GM12878 (cell line): ENCODE measurements around the gene INHBB. TPM values are rescaled to one million over a fixed set of nuclear protein-coding genes. Genes with fewer than 3 reads are reported as not detected.

Experiments used
- ATAC-seq: fragments of 200-7000 bp; cut with Tn5 transposase; 3 replicates; pipeline ENCODE4 v1.9.1; 2020; ENCODE audit warnings: mild to moderate bottlenecking, moderate library complexity
- BruUV-seq: library from RNA; stranded (reverse); fragments of 400-500 nt; replicated peaks from 2 replicates; lab custom pipeline; 2021; lab: Mats Ljungman, UMichigan
- CTCF ChIA-PET: fragments of 300-600 bp; sonication (Branson Sonifier 250); formaldehyde crosslinking; extraction: SDS; loops from one replicate; lab custom pipeline; 2021; ENCODE audit warnings: inconsistent platforms; lab: Yijun Ruan, JAX
- POLR2A ChIA-PET: fragments of 350-600 bp; formaldehyde crosslinking; extraction: SDS; loops from one replicate; lab custom pipeline; 2021; ENCODE audit warnings: inconsistent platforms; lab: Charles Lee
- RAD21 ChIA-PET: fragments of 300-600 bp; sonication (Branson Sonifier 250); formaldehyde crosslinking; loops from one replicate; lab custom pipeline; 2023; ENCODE audit warnings: antibody characterized with exemption; ENCODE audit not compliant: unreplicated experiment; lab: Charles Lee
- SMC1A ChIA-PET: fragments of 300-600 bp; sonication (Branson Sonifier 250); formaldehyde crosslinking; loops from one replicate; lab custom pipeline; 2023; ENCODE audit not compliant: unreplicated experiment, uncharacterized antibody; lab: Charles Lee
- DNase-seq: peaks from one replicate; pipeline ENCODE4 v3.0.0-alpha.2; 2011; ENCODE audit warnings: low read depth, low spot score
- FAIRE-seq: peaks from 3 replicates; lab custom pipeline; 2011; peaks lifted over from hg19 to GRCh38; lab: Jason Lieb, UNC
- H2AFZ ChIP-seq: 2 replicates; pipeline ENCODE4 v1.6.0; 2011; ENCODE audit warnings: low read depth, low read length, control low read depth; ENCODE audit not compliant: control insufficient read depth
- H3K27ac ChIP-seq: 2 replicates; pipeline ENCODE4 v1.5.1; 2011; ENCODE audit warnings: control low read depth; ENCODE audit not compliant: control insufficient read depth, insufficient read depth
- H3K27me3 ChIP-seq, 2 experiments: replicated peaks in 1 of 2; 2 replicates each; pipeline versions ENCODE4 v1.6.0 to v1.6.1; 2011; ENCODE audit warnings: low read length in 1 of 2; ENCODE audit not compliant: control insufficient read depth in 2 of 2, insufficient read depth in 2 of 2
- H3K36me3 ChIP-seq, 2 experiments: 2 replicates each; pipeline ENCODE4 v1.5.1; 2011; ENCODE audit warnings: low read length in 1 of 2; ENCODE audit not compliant: control insufficient read depth in 2 of 2, insufficient read depth in 2 of 2
- H3K4me1 ChIP-seq: 2 replicates; pipeline ENCODE4 v1.6.1; 2011; ENCODE audit warnings: mild to moderate bottlenecking, low read length, moderate library complexity, mixed read lengths; ENCODE audit not compliant: control insufficient read depth, insufficient read depth
- H3K4me2 ChIP-seq: 2 replicates; pipeline ENCODE4 v1.6.0; 2011; ENCODE audit warnings: control low read depth; ENCODE audit not compliant: control insufficient read depth, insufficient read depth
- H3K4me3 ChIP-seq: fragments of 200-600 bp; sonication (generic); 2 replicates; pipeline ENCODE4 v1.5.1; 2016
- H3K79me2 ChIP-seq: 2 replicates; pipeline ENCODE4 v1.6.0; 2011; ENCODE audit warnings: low read length; ENCODE audit not compliant: control insufficient read depth, insufficient read depth
- H3K9ac ChIP-seq: 2 replicates; pipeline ENCODE4 v1.8.0; 2011; ENCODE audit warnings: low read length, control low read depth, mixed read lengths; ENCODE audit not compliant: control insufficient read depth, insufficient read depth
- H3K9me3 ChIP-seq: replicated peaks from 3 replicates; pipeline ENCODE4 v1.5.1; 2011; ENCODE audit warnings: mild to moderate bottlenecking, low read length; ENCODE audit not compliant: control insufficient read depth, insufficient read depth
- H4K20me1 ChIP-seq: 2 replicates; pipeline ENCODE4 v1.6.0; 2011; ENCODE audit not compliant: control insufficient read depth, insufficient read depth
- ATF7 ChIP-seq: fragments of 450-650 bp; IDR thresholded peaks from 2 replicates; pipeline ENCODE4 v1.6.1; 2016; ENCODE audit warnings: low read depth, mild to moderate bottlenecking
- BACH1 ChIP-seq: fragments of 450-650 bp; IDR thresholded peaks from 2 replicates; pipeline ENCODE4 v1.6.1; 2017; ENCODE audit warnings: mild to moderate bottlenecking, borderline replicate concordance
- CHD4 ChIP-seq: fragments of 200-600 bp; sonication (generic); IDR thresholded peaks from 2 replicates; pipeline ENCODE4 v1.6.1; 2016; ENCODE audit warnings: mild to moderate bottlenecking
- GATAD2B ChIP-seq: fragments of 450-650 bp; conservative IDR thresholded peaks from 2 replicates; pipeline ENCODE4 v1.6.1; 2017; ENCODE audit warnings: low read depth, mild to moderate bottlenecking, moderate library complexity
- HDAC6 ChIP-seq: fragments of 200-600 bp; sonication (generic); IDR thresholded peaks from one replicate; pipeline ENCODE4 v1.8.0; 2017; ENCODE audit warnings: antibody characterized with exemption; ENCODE audit not compliant: unreplicated experiment
- IKZF1 ChIP-seq: fragments of 450-650 bp; conservative IDR thresholded peaks from 2 replicates; pipeline ENCODE4 v1.6.1; 2017; ENCODE audit warnings: antibody characterized with exemption, mild to moderate bottlenecking
- JUND ChIP-seq: IDR thresholded peaks from 2 replicates; pipeline ENCODE4 v1.6.1; 2012; ENCODE audit warnings: low read depth, mild to moderate bottlenecking, low read length, improper control_type of control experiment, moderate library complexity
- KAT2A ChIP-seq: conservative IDR thresholded peaks from 2 replicates; pipeline ENCODE4 v1.6.1; 2011; ENCODE audit warnings: low read depth, low read length; ENCODE audit not compliant: control insufficient read depth
- MTA2 ChIP-seq: fragments of 450-650 bp; IDR thresholded peaks from 2 replicates; pipeline ENCODE4 v1.6.1; 2016; ENCODE audit warnings: low read depth, mild to moderate bottlenecking, moderate library complexity
- MYB ChIP-seq: fragments of 150-350 bp; IDR thresholded peaks from 2 replicates; pipeline ENCODE4 v1.6.1; 2014; ENCODE audit warnings: mild to moderate bottlenecking, low read depth, low read length, borderline replicate concordance
- NR2C1 ChIP-seq: fragments of 450-650 bp; IDR thresholded peaks from 2 replicates; pipeline ENCODE4 v1.6.1; 2017; ENCODE audit warnings: antibody characterized with exemption, mild to moderate bottlenecking, moderate library complexity
- NR2C2 ChIP-seq: IDR thresholded peaks from 2 replicates; pipeline ENCODE4 v1.6.1; 2011; ENCODE audit warnings: borderline replicate concordance, low read depth; ENCODE audit not compliant: control insufficient read depth, insufficient read length
- NR2F1 ChIP-seq: fragments of 450-650 bp; conservative IDR thresholded peaks from 2 replicates; pipeline ENCODE4 v1.6.1; 2017; ENCODE audit warnings: mild to moderate bottlenecking
- PAX5 ChIP-seq: IDR thresholded peaks from 2 replicates; pipeline ENCODE4 v1.6.1; 2011; ENCODE audit warnings: low read depth, low read length, borderline replicate concordance
- RCOR1 ChIP-seq: conservative IDR thresholded peaks from 2 replicates; pipeline ENCODE4 v1.6.1; 2012; ENCODE audit warnings: low read depth, low read length, improper control_type of control experiment
- RELA ChIP-seq: fragments of 450-650 bp; IDR thresholded peaks from 2 replicates; pipeline ENCODE4 v1.8.0; 2014; ENCODE audit warnings: borderline replicate concordance; ENCODE audit not compliant: partially characterized antibody
- ZBED1 ChIP-seq: IDR thresholded peaks from 2 replicates; pipeline ENCODE4 v1.6.1; 2016; ENCODE audit warnings: borderline replicate concordance
- WGBS: methylation state at CpG from one replicate; pipeline ENCODE4 v1.1.6; 2016; ENCODE audit warnings: low lambda C conversion rate; ENCODE audit not compliant: insufficient replicate concordance, insufficient coverage; ENCODE audit errors: missing lambda C conversion rate; 5-methylcytosine and 5-hydroxymethylcytosine counted together
- in situ Hi-C: fragments of 300-500 bp; cut with MboI; formaldehyde crosslinking; loops from 9 replicates; pipeline ENCODE4 v1.14.3; 2018; ENCODE audit warnings: mixed read lengths
- intact Hi-C: fragments of 100-400 bp; cut with micrococcal nuclease; formaldehyde crosslinking; loops from one replicate; pipeline ENCODE4 v1.14.2; 2022; ENCODE audit not compliant: unreplicated experiment
- polyA plus RNA-seq, 11 experiments: library from polyadenylated mRNA; depleted of rRNA in 4 of 11; unstranded in 6 of 11; stranded (reverse) in 5 of 11; fragments of >200 nt; fragmentation: Nextera tagmentation in 4 of 11; fragmentation: Illumina TruSeq in 1 of 11; extraction: Ambion mirVana in 4 of 11; extraction: Trizol in 1 of 11; gene quantifications; 1 replicate in 1 of 11; 2 replicates in 10 of 11; pipeline versions ENCODE4 v1.2.1 to v1.2.3, GENCODE V29; 2011 to 2016; ENCODE audit warnings: inconsistent platforms in 2 of 11, missing spikeins in 2 of 11, low read depth in 1 of 11
- total RNA-seq, 4 experiments: library from RNA; depleted of rRNA in 3 of 4; stranded (reverse); fragments of >200 nt in 3 of 4; fragmentation: Illumina TruSeq in 1 of 4; extraction: Trizol in 1 of 4; gene quantifications; 2 replicates each; pipeline versions ENCODE4 v1.2.1 to v1.2.3, GENCODE V29; 2013 to 2021
- TF ChIP-seq, protein P1 (sequence below): IDR thresholded peaks from 2 replicates; pipeline ENCODE4 v1.6.1; 2011; ENCODE audit warnings: low read depth, mild to moderate bottlenecking, low read length, moderate library complexity, borderline replicate concordance; ENCODE audit errors: extremely low read depth
- TF ChIP-seq, protein P2 (sequence below): fragments of 450-650 bp; IDR thresholded peaks from 2 replicates; pipeline ENCODE4 v1.6.1; 2017; ENCODE audit warnings: mild to moderate bottlenecking
- TF ChIP-seq, protein P3 (sequence below): fragments of 450-650 bp; IDR thresholded peaks from 2 replicates; pipeline ENCODE4 v1.6.1; 2018; ENCODE audit warnings: mild to moderate bottlenecking, low read depth, moderate library complexity; ENCODE audit not compliant: partially characterized antibody

The INHBB gene
- total and polyA plus RNA-seq, 10 of the 15 experiments (the other 5 are each of a cell fraction or from before 2014, with no cell fraction given): 0.05 TPM; not detected in 9

DNA sequence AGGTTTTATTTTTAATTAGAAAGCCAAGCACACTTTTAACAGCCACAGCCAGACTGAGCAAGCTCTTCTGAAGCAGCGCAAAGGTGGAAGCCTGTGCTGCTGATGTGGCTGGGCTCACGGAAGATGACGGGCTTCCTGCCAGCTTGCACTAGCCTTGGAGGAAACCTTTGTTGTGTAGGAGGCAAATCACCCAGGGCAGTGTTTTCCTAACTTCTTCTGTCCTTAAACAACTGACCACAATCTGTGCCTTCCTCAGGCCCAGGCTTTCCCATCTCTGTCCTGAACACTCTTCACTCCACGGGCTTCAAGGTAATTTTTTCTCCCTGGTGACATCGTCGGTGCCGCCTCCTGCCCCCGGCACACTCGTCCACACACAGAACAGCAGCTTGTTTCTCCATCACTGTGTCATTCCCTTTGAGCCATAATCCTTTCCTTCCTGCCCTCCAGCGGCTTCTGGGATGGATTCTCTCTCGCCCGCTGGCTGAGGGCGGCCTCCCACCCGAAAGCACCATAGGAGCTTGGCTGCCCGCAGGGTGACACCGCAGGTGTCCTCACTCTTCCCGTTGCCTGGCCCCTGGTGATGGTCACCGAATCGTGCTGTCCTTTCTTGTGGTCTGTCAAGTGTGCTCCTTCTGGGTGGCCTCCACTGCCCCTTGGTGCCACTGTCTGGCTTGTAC, 31.1 kb upstream of the INHBB start:
- WGBS: 75% methylated on average over 19 of the region's 19 CpGs
- Histone ChIP-seq H4K20me1 (no peaks in the 10 kb centered on the region), H3K4me1 (peaks cover 10% of the 10 kb centered on the region), H3K9me3 (no peaks in the 10 kb centered on the region), H3K36me3 (no peaks in the 10 kb centered on the region)
- in situ Hi-C loops: loop anchor here (10.0 kb wide), 1 partner anchor 200 kb away; no protein-coding TSS in a partner anchor
- no peak for FAIRE-seq
- no peak for DNase-seq
- POLR2A ChIA-PET: interaction anchor here (0.8 kb wide), 1 partner anchor 11 kb away, joined by 8 read pairs; no protein-coding TSS in a partner anchor
- TF ChIP-seq ATF7: no peak
- TF ChIP-seq RELA: no peak
- no peak for TF ChIP-seq MYB
- no peak for TF ChIP-seq NR2C2
- TF ChIP-seq ZBED1: no peak
- TF ChIP-seq, protein P1, sequence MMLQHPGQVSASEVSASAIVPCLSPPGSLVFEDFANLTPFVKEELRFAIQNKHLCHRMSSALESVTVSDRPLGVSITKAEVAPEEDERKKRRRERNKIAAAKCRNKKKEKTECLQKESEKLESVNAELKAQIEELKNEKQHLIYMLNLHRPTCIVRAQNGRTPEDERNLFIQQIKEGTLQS: no peak
- no peak for TF ChIP-seq GATAD2B
- TF ChIP-seq, protein P2, sequence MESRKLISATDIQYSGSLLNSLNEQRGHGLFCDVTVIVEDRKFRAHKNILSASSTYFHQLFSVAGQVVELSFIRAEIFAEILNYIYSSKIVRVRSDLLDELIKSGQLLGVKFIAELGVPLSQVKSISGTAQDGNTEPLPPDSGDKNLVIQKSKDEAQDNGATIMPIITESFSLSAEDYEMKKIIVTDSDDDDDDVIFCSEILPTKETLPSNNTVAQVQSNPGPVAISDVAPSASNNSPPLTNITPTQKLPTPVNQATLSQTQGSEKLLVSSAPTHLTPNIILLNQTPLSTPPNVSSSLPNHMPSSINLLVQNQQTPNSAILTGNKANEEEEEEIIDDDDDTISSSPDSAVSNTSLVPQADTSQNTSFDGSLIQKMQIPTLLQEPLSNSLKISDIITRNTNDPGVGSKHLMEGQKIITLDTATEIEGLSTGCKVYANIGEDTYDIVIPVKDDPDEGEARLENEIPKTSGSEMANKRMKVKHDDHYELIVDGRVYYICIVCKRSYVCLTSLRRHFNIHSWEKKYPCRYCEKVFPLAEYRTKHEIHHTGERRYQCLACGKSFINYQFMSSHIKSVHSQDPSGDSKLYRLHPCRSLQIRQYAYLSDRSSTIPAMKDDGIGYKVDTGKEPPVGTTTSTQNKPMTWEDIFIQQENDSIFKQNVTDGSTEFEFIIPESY: no peak
- TF ChIP-seq RCOR1: no peak
- TF ChIP-seq CHD4: no peak
- TF ChIP-seq NR2C1: no peak
- TF ChIP-seq HDAC6: no peak
- no peak for TF ChIP-seq NR2F1
- TF ChIP-seq, protein P3, sequence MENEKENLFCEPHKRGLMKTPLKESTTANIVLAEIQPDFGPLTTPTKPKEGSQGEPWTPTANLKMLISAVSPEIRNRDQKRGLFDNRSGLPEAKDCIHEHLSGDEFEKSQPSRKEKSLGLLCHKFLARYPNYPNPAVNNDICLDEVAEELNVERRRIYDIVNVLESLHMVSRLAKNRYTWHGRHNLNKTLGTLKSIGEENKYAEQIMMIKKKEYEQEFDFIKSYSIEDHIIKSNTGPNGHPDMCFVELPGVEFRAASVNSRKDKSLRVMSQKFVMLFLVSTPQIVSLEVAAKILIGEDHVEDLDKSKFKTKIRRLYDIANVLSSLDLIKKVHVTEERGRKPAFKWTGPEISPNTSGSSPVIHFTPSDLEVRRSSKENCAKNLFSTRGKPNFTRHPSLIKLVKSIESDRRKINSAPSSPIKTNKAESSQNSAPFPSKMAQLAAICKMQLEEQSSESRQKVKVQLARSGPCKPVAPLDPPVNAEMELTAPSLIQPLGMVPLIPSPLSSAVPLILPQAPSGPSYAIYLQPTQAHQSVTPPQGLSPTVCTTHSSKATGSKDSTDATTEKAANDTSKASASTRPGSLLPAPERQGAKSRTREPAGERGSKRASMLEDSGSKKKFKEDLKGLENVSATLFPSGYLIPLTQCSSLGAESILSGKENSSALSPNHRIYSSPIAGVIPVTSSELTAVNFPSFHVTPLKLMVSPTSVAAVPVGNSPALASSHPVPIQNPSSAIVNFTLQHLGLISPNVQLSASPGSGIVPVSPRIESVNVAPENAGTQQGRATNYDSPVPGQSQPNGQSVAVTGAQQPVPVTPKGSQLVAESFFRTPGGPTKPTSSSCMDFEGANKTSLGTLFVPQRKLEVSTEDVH: no peak
- TF ChIP-seq JUND: no peak
- no peak for TF ChIP-seq IKZF1
- TF ChIP-seq MTA2: no peak
- no peak for TF ChIP-seq BACH1
- no peak for TF ChIP-seq PAX5
- TF ChIP-seq KAT2A: no peak
- TF ChIP-seq, all 136 proteins: peak for 0
- no peak overlapping the region for H3K27ac ChIP-seq
- RAD21 ChIA-PET: interaction anchor here (1.0 to 6.0 kb wide), 8 partner anchors 10 to 140 kb away, joined by 3 to 64 read pairs (median 4); no protein-coding TSS in a partner anchor
- intact Hi-C loops: loop anchor here (5.0 to 10.0 kb wide), 3 partner anchors 203 to 560 kb away; partner anchors contain the start of gene PTPN4
- ATAC-seq: no peak
- CTCF ChIA-PET: interaction anchor here (0.6 to 7.5 kb wide), 8 partner anchors 22 to 776 kb away, joined by 3 to 148 read pairs (median 4); no protein-coding TSS in a partner anchor
- H3K9ac ChIP-seq: no peak overlapping the region
- H3K27me3 ChIP-seq: 0 out of 4 replicates have a peak, but pooled peaks cover 0 to 1% of the 10 kb centered on the region in 2 experiments
- H3K4me3 ChIP-seq: no peak overlapping the region
- SMC1A ChIA-PET: interaction anchor here (0.8 to 7.4 kb wide), 7 partner anchors 9 to 366 kb away, joined by 3 to 106 read pairs (median 5); no protein-coding TSS in a partner anchor
- no peak overlapping the region for H2AFZ ChIP-seq
- H3K79me2 ChIP-seq: no peaks in the 10 kb centered on the region
- H3K4me2 ChIP-seq: no peak overlapping the region
- BruUV-seq: no TSS peak
